HepG2 (cell line): Measurements from ENCODE around the gene PPP4R1. TPM values are rescaled to one million over a fixed set of nuclear protein-coding genes. Genes with fewer than 3 reads are reported as not detected.

Source experiments
- ATAC-seq: fragments of 200-7000 bp; cut with Tn5 transposase; 3 replicates; pipeline ENCODE4 v1.9.1; 2020; ENCODE audit warnings: mild to moderate bottlenecking, moderate library complexity
- BruUV-seq: library from RNA; stranded (reverse); fragments of 400-500 nt; replicated peaks from 2 replicates; lab custom pipeline; 2021; lab: Mats Ljungman, UMichigan
- CTCF ChIA-PET: fragments of 300-600 bp; formaldehyde crosslinking; extraction: SDS; loops from one replicate; lab custom pipeline; 2021; ENCODE audit warnings: low total read pairs, inconsistent platforms, low intra/inter-chr PET ratio; lab: Yijun Ruan, JAX
- POLR2A ChIA-PET: fragments of 350-600 bp; sonication (Branson Sonifier 250); formaldehyde crosslinking; loops from one replicate; lab custom pipeline; 2020; ENCODE audit warnings: antibody characterized with exemption, inconsistent platforms; lab: Yijun Ruan, JAX
- DNase-seq: peaks from one replicate; pipeline ENCODE4 v3.0.0-alpha.2; 2015; ENCODE audit warnings: low spot score
- FAIRE-seq: peaks from 3 replicates; lab custom pipeline; 2011; peaks lifted over from hg19 to GRCh38; lab: Jason Lieb, UNC
- H2AFZ ChIP-seq: one replicate; pipeline ENCODE4 v1.6.1; 2011; ENCODE audit warnings: low read length, inconsistent platforms
- H3K27ac ChIP-seq: fragments of 300-600 bp; 3 replicates; pipeline ENCODE4 v1.8.0; 2011; ENCODE audit warnings: mixed run types, mild to moderate bottlenecking, mixed read lengths, low read length, inconsistent platforms; ENCODE audit not compliant: insufficient read depth; ENCODE audit errors: extremely low read length
- H3K27me3 ChIP-seq, 2 experiments: fragments of 200-600 bp in 1 of 2; 2 replicates in 1 of 2; 3 replicates in 1 of 2; pipeline versions ENCODE4 v1.6.0 to v1.8.0; 2011; ENCODE audit warnings: low read length in 2 of 2, mild to moderate bottlenecking in 2 of 2, moderate library complexity in 2 of 2, inconsistent platforms in 1 of 2; ENCODE audit not compliant: insufficient read depth in 2 of 2, control insufficient read depth in 1 of 2
- H3K36me3 ChIP-seq, 2 experiments: fragments of 200-600 bp in 1 of 2; replicated peaks in 1 of 2; 2 replicates in 1 of 2; 3 replicates in 1 of 2; pipeline versions ENCODE4 v1.5.1 to v1.8.0; 2011; ENCODE audit warnings: low read length in 2 of 2, inconsistent platforms in 1 of 2; ENCODE audit not compliant: insufficient read depth in 2 of 2, control insufficient read depth in 1 of 2
- H3K4me1 ChIP-seq: 2 replicates; pipeline ENCODE4 v1.5.1; 2012; ENCODE audit warnings: low read length, inconsistent platforms; ENCODE audit not compliant: insufficient read depth
- H3K4me2 ChIP-seq: 2 replicates; pipeline ENCODE4 v1.6.0; 2011; ENCODE audit warnings: low read depth, low read length, inconsistent platforms
- H3K4me3 ChIP-seq, 3 experiments: fragments of 200-600 bp in 1 of 3; sonication (generic), shearing (Covaris generic) in 1 of 3; replicated peaks in 1 of 3; 2 replicates each; pipeline ENCODE4 v1.5.1; 2011 to 2016; ENCODE audit warnings: low read length in 3 of 3, inconsistent platforms in 2 of 3, low read depth in 2 of 3, mild to moderate bottlenecking in 2 of 3, control low read depth in 1 of 3, mixed read lengths in 1 of 3; ENCODE audit not compliant: insufficient read depth in 1 of 3
- H3K79me2 ChIP-seq: one replicate; pipeline ENCODE4 v1.6.1; 2011; ENCODE audit warnings: low read length, inconsistent platforms; ENCODE audit not compliant: insufficient read depth
- H3K9ac ChIP-seq: 2 replicates; pipeline ENCODE4 v1.6.0; 2011; ENCODE audit warnings: mild to moderate bottlenecking, low read depth, low read length, inconsistent platforms; ENCODE audit not compliant: insufficient read depth
- H3K9me3 ChIP-seq: 2 replicates; pipeline ENCODE4 v1.5.1; 2012; ENCODE audit warnings: mild to moderate bottlenecking, low read length
- H4K20me1 ChIP-seq: 2 replicates; pipeline ENCODE4 v1.6.0; 2011; ENCODE audit warnings: inconsistent platforms, mild to moderate bottlenecking, low read length, moderate library complexity; ENCODE audit not compliant: insufficient read depth
- CEBPG ChIP-seq: IDR thresholded peaks from 2 replicates; pipeline ENCODE4 v1.6.1; 2016
- CTCF ChIP-seq: sonication (generic); formaldehyde crosslinking; IDR thresholded peaks from 2 replicates; pipeline ENCODE4 v1.5.0; 2020; ENCODE audit warnings: mild to moderate bottlenecking, missing genetic modification reagents, moderate library complexity
- DNMT3B ChIP-seq: conservative IDR thresholded peaks from 2 replicates; pipeline ENCODE4 v1.6.1; 2016; ENCODE audit warnings: missing biosample characterization, control low read depth
- FOXA1 ChIP-seq, 2 experiments: fragments of 450-650 bp in 1 of 2; sonication (generic) in 1 of 2; formaldehyde crosslinking in 1 of 2; IDR thresholded peaks; 2 replicates each; pipeline versions ENCODE4 v1.4.0 to v1.6.1; 2016 to 2020; ENCODE audit warnings: missing genetic modification reagents in 1 of 2
- FOXA3 ChIP-seq: IDR thresholded peaks from 2 replicates; pipeline ENCODE4 v1.6.1; 2016; ENCODE audit warnings: missing genetic modification reagents, missing compliant biosample characterization
- FOXK1 ChIP-seq: sonication (generic); formaldehyde crosslinking; IDR thresholded peaks from 2 replicates; pipeline ENCODE4 v1.4.0; 2020; ENCODE audit warnings: low read depth, missing genetic modification reagents, borderline replicate concordance
- GATAD1 ChIP-seq: IDR thresholded peaks from 2 replicates; pipeline ENCODE4 v1.6.1; 2016; ENCODE audit warnings: missing genetic modification reagents, missing compliant biosample characterization
- HDAC2 ChIP-seq: sonication (generic); formaldehyde crosslinking; IDR thresholded peaks from 2 replicates; pipeline ENCODE4 v1.4.0; 2020; ENCODE audit warnings: missing genetic modification reagents
- HMG20A ChIP-seq: IDR thresholded peaks from 2 replicates; pipeline ENCODE4 v1.6.1; 2016; ENCODE audit warnings: borderline replicate concordance
- HMGXB4 ChIP-seq, 2 experiments: sonication (generic) in 1 of 2; formaldehyde crosslinking in 1 of 2; IDR thresholded peaks; 2 replicates each; pipeline versions ENCODE4 v1.4.0 to v1.6.1; 2018 to 2020; ENCODE audit warnings: missing genetic modification reagents in 2 of 2, borderline replicate concordance in 1 of 2, low read depth in 1 of 2, mild to moderate bottlenecking in 1 of 2, missing biosample characterization in 1 of 2
- KDM1A ChIP-seq: IDR thresholded peaks from 2 replicates; pipeline ENCODE4 v1.6.1; 2016; ENCODE audit warnings: missing compliant biosample characterization
- MZF1 ChIP-seq: sonication (generic); formaldehyde crosslinking; IDR thresholded peaks from 2 replicates; pipeline ENCODE4 v1.8.1; 2023; ENCODE audit warnings: mild to moderate bottlenecking, missing genetic modification reagents, borderline replicate concordance
- RAD21 ChIP-seq: fragments of 450-650 bp; formaldehyde crosslinking; IDR thresholded peaks from 2 replicates; pipeline ENCODE4 v1.5.0; 2020; ENCODE audit warnings: mild to moderate bottlenecking
- REPIN1 ChIP-seq: sonication (generic); formaldehyde crosslinking; IDR thresholded peaks from 2 replicates; pipeline ENCODE4 v1.8.0; 2022; ENCODE audit warnings: missing genetic modification reagents, low read depth, mild to moderate bottlenecking, borderline replicate concordance
- SMC3 ChIP-seq: IDR thresholded peaks from 2 replicates; pipeline ENCODE4 v1.6.1; 2011; ENCODE audit warnings: low read length, improper control_type of control experiment
- STAG1 ChIP-seq: sonication (generic); formaldehyde crosslinking; IDR thresholded peaks from 2 replicates; pipeline ENCODE4 v1.4.0; 2020; ENCODE audit warnings: missing genetic modification reagents
- XRCC5 ChIP-seq: fragments of 200-400 bp; formaldehyde crosslinking; optimal IDR thresholded peaks from 2 replicates; pipeline ENCODE3; 2017; ENCODE audit warnings: mild to moderate bottlenecking, low read length
- ZMYM4 ChIP-seq: sonication (generic); formaldehyde crosslinking; IDR thresholded peaks from 2 replicates; pipeline ENCODE4 v1.8.1; 2023; ENCODE audit warnings: mild to moderate bottlenecking, missing genetic modification reagents
- ZNF205 ChIP-seq: IDR thresholded peaks from 2 replicates; pipeline ENCODE4 v1.6.1; 2018; ENCODE audit warnings: missing biosample characterization, missing genetic modification reagents
- ZNF496 ChIP-seq: sonication (generic); formaldehyde crosslinking; IDR thresholded peaks from 2 replicates; pipeline ENCODE4 v1.8.1; 2023; ENCODE audit warnings: mild to moderate bottlenecking, moderate library complexity, missing genetic modification reagents; ENCODE audit not compliant: insufficient replicate concordance
- ZZZ3 ChIP-seq: sonication (generic); formaldehyde crosslinking; IDR thresholded peaks from 2 replicates; pipeline ENCODE4 v1.4.0; 2020; ENCODE audit warnings: missing genetic modification reagents, mild to moderate bottlenecking, borderline replicate concordance
- WGBS: methylation state at CpG from one replicate; pipeline ENCODE4 v1.1.6; 2017; ENCODE audit warnings: low lambda C conversion rate; 5-methylcytosine and 5-hydroxymethylcytosine counted together
- in situ Hi-C: cut with HindIII; loops from 2 replicates; pipeline ENCODE4 v1.10.0; 2017; ENCODE audit warnings: low pct_unique_long_range_greater_than_20kb; ENCODE audit not compliant: extremely low pct_ligation_motif_present
- intact Hi-C: fragments of 100-400 bp; cut with micrococcal nuclease; formaldehyde crosslinking; loops from one replicate; pipeline ENCODE4 v1.10.0; 2022; ENCODE audit not compliant: unreplicated experiment
- polyA plus RNA-seq, 8 experiments: library from polyadenylated mRNA; depleted of rRNA in 3 of 8; stranded (reverse) in 7 of 8; unstranded in 1 of 8; fragments of >200 nt; fragmentation: Illumina TruSeq in 4 of 8; extraction: Trizol in 4 of 8; gene quantifications; 2 replicates each; pipeline versions ENCODE4 v1.2.1 to v1.2.3, GENCODE V29; 2011 to 2016; ENCODE audit warnings: low read depth in 4 of 8, missing spikeins in 1 of 8, mixed read lengths in 1 of 8; ENCODE audit not compliant: insufficient read depth in 1 of 8
- total RNA-seq, 5 experiments: library from RNA; depleted of rRNA; stranded (reverse); fragments of >200 nt; fragmentation: Illumina TruSeq; extraction: Trizol; gene quantifications; 2 replicates each; pipeline ENCODE4 v1.2.3, GENCODE V29; 2016; ENCODE audit warnings: low read depth in 1 of 5

PPP4R1 gene
- total and polyA plus RNA-seq, 2 of the 13 experiments (the other 11 are each of a cell fraction or from before 2014, with no cell fraction given): 66.5 to 72.4 TPM

GRCh38 chr18:9612215-9612830, 2.0 kb downstream of the PPP4R1 start:
- peak overlapping the region; percentile 93 to 99 (median 94); a peak in 5 of 6 replicates for H3K4me3 ChIP-seq
- in situ Hi-C loops: loop anchor here (10.0 kb wide), 1 partner anchor 62 kb away; no protein-coding TSS in a partner anchor
- ATAC-seq (peak; percentile 69), FAIRE-seq (peak; percentile 78), DNase-seq (peak; percentile 66)
- H3K79me2 ChIP-seq: peaks cover 62% of the 10 kb centered on the region
- H3K36me3 ChIP-seq: peaks cover 2 to 8% of the 10 kb centered on the region in 2 experiments; a peak in 3 of 5 replicates
- 74% methylated on average over 3 of the region's 3 CpGs for WGBS
- ChIA-PET CTCF (interaction anchor here (1.1 kb wide), 1 partner anchor 37 kb away, joined by 3 read pairs; no protein-coding TSS in a partner anchor), POLR2A (interaction anchor here (0.9 to 1.3 kb wide), 4 partner anchors 12 to 301 kb away, joined by 3 to 4 read pairs (median 3); partner anchors contain the start of gene VAPA)
- peaks cover 80% of the 10 kb centered on the region for H3K4me1 ChIP-seq
- peak overlapping the region; percentile 67 for H3K4me2 ChIP-seq
- intact Hi-C loops: loop anchor here (1.0 to 5.0 kb wide), 4 partner anchors 35 to 300 kb away; partner anchors contain the start of gene VAPA
- no peak overlapping the region for H3K27ac ChIP-seq
- H4K20me1 ChIP-seq: peaks cover 5% of the 10 kb centered on the region; the same call in 1 of the 2 replicates
- no peaks in the 10 kb centered on the region for H3K27me3 ChIP-seq
- H2AFZ ChIP-seq: no peak overlapping the region
- H3K9ac ChIP-seq: peak overlapping the region; percentile 87; the same call in 1 of the 2 replicates
- BruUV-seq: no TSS peak
- no peaks in the 10 kb centered on the region for H3K9me3 ChIP-seq
- TF ChIP-seq FOXA3 (CRISPR knock-in tag) (peak; percentile 51), FOXA1 (IDR thresholded peaks at IDR 0.05) (no peak), FOXA1 (CRISPR knock-in tag; IDR thresholded peaks at IDR 0.05) (peak; percentile 22; the same call in 1 of the 2 replicates), CEBPG (CRISPR knock-in tag) (0 out of 2 replicates have a peak, but pooled peaks have one; percentile 40), ZMYM4 (CRISPR knock-in tag) (peak; percentile 25; the same call in 1 of the 2 replicates), XRCC5 (peak; percentile 28), GATAD1 (CRISPR knock-in tag) (0 out of 2 replicates have a peak, but pooled peaks have one; percentile 22), FOXK1 (CRISPR knock-in tag) (peak; percentile 18; the same call in 1 of the 2 replicates), SMC3 (peak; percentile 83), DNMT3B (CRISPR knock-in tag) (no peak), MZF1 (no peak), STAG1 (peak; percentile 57), CTCF (CRISPR knock-in tag) (peak; percentile 78), HMG20A (CRISPR knock-in tag) (0 out of 2 replicates have a peak, but pooled peaks have one; percentile 17), ZNF496 (no peak), REPIN1 (CRISPR knock-in tag) (0 out of 2 replicates have a peak, but pooled peaks have one; percentile 32), HDAC2 (CRISPR knock-in tag) (peak; percentile 43; the same call in 1 of the 2 replicates), KDM1A (CRISPR knock-in tag) (0 out of 2 replicates have a peak, but pooled peaks have one; percentile 42), HMGXB4 (CRISPR knock-in tag; IDR thresholded peaks at IDR 0.05; ENCODE audit: borderline replicate concordance in 1 of 2, low read depth in 1 of 2) (peak; percentile 37 to 48; a peak in 2 of 4 replicates), ZZZ3 (CRISPR knock-in tag) (no peak), ZNF205 (CRISPR knock-in tag) (peak; percentile 71; the same call in 1 of the 2 replicates), RAD21 (CRISPR knock-in tag) (peak; percentile 33; the same call in 1 of the 2 replicates)
